ENCODE data around the gene SSBP3.
A peak's percentile ranks its signal among the peaks of the same experiment; 100 is the strongest.

Gene SSBP3

DNA sequence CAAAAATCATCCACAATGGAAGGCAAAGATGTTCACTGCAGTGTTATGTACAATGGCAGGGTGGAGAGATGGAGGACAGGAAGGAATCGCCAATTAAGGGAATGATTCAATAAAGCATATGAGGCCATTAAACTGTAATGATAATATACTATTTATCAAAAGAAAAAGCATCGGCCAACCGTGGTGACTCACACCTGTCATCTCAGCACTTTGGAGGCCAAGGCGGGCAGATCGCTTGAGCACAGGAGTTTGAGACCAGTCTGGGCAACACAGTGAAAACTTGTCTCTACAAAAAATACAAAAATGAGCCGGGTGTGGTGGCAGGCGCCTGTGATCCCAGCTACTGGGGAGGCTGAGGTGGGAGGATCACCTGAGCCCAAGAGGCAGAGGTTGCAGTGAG, 89.1 kb downstream of the SSBP3 start:
- TF ChIP-seq CTCF (IDR thresholded peaks at IDR 0.05): no peak

- TF ChIP-seq CTCF (IDR thresholded peaks at IDR 0.05): no peak
Measured at GRCh38 chr1:54315099-54315498, 91.1 kb downstream of the SSBP3 start.

DNA sequence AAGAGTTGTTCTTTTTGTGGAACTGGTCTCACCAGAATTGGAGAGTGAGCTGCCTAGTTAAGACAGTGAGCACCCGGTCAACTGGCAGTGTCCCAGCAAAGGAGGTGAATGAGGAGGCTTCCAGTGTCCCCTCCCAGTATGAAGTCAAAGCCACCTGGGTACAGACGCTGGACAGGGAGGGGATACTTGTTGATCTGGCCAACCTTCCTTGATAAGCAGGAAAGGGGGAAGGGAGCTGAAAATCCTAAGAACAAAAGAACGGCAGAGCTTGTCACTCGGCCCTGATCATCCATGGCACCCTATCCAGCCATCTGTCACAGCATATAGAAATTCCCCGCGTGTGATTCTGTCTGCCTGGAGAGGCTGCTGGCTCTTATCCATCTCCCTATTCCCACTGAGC, 91.5 kb downstream of the SSBP3 start:
- TF ChIP-seq CTCF (IDR thresholded peaks at IDR 0.05): no peak

- TF ChIP-seq CTCF (IDR thresholded peaks at IDR 0.05): no peak
Measured at GRCh38 chr1:54312796-54313316, 93.3 kb downstream of the SSBP3 start.

DNA sequence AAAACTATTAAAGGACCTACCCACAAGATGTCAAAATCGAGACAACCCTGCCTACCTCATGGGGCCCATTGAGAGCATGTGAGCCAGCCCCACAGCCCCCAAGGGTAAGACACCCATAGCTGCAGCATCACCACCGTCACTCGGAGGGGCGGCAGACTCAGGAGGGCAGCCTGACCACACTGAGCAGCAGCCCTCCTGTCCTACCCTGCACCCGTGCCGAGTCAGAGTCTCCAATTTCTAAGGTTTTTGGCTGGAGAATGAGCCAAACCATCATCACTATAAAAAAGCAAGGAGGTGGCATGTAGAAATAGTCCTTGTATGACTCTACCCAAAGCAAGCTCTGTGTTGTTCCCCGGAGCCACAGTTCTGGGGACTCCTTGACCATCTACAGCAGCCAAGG, 94.7 kb downstream of the SSBP3 start:
- no peak for TF ChIP-seq CTCF (IDR thresholded peaks at IDR 0.05)

- TF ChIP-seq CTCF (IDR thresholded peaks at IDR 0.05): peak; percentile 28
Measured at GRCh38 chr1:54310439-54311328, 95.5 kb downstream of the SSBP3 start.

- TF ChIP-seq CTCF (IDR thresholded peaks at IDR 0.05): no peak
Measured at GRCh38 chr1:54309631-54310366, 96.4 kb downstream of the SSBP3 start.

Measured in LNCAP (cell line).